HG03354 (cell line): ENCODE data around the gene SPN.
"Not testable (repeated sequence)": the region's sequence is repeated elsewhere in the genome, so short reads cannot be mapped to it uniquely, and the experiment has no call there.

Experiments used
- ATAC-seq: cut with Tn5 transposase; IDR thresholded peaks from one replicate; pipeline ENCODE4 v1.9.1; 2021; ENCODE audit warnings: mild to moderate bottlenecking; ENCODE audit not compliant: unreplicated experiment, poor library complexity, severe bottlenecking

The SPN gene

DNA sequence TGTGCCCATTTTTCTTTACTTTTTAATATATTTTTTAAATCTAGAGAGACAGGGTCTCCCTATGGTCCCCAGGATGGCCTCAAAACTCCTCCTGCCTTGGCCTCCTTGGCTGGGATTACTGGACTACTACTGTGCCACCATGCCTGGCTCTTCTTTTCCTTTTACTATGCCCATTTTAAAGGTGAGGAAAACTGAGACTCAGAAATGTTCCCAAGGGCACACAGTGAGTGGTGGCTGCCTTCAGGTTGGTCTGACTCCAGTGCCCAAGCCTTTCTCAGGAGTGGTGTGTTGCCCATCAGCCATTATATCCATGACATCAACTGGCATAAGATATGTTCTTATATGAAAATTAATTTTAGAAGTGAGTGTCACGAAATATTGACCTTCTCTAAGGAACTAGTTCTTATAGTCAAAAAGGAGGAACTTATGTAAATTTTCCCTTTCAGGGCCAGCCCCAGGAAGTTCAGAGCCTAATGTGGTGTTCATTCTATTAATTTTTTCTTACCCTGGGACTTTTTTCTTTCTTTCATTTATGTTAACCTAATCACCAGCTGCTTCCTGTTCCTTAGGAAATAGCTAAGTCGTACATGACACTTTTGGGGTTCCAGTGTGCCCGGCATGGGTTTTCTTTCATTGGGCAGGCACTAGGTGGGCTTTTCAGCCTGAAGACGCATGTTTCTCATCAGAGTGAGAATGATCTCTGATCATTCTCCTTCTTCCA is 17.9 kb upstream of the SPN start:
- ATAC-seq = peak; percentile 46

GRCh38 chr16:29645694-29646187 is 17.3 kb upstream of the SPN start:
- peak; percentile 36 for ATAC-seq

DNA sequence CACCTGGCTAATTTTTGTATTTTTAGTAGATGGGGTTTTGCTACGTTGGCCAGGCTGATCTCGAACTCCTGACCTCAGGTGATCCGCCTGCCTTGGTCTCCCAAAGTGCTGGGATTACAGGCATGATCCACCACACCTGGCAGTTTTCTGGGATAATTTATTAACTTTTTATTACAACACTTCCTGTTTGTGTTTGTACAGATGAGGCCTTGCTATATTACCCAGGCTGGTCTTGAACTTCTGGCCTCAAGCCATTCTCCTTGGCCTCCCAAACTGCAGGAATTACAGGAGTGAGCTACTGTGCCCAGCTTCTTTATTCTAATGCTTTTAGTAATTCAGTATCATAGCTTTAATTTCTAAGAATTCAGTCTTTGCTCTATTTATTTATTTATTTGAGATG is 16.1 kb upstream of the SPN start:
- ATAC-seq = no peak

DNA sequence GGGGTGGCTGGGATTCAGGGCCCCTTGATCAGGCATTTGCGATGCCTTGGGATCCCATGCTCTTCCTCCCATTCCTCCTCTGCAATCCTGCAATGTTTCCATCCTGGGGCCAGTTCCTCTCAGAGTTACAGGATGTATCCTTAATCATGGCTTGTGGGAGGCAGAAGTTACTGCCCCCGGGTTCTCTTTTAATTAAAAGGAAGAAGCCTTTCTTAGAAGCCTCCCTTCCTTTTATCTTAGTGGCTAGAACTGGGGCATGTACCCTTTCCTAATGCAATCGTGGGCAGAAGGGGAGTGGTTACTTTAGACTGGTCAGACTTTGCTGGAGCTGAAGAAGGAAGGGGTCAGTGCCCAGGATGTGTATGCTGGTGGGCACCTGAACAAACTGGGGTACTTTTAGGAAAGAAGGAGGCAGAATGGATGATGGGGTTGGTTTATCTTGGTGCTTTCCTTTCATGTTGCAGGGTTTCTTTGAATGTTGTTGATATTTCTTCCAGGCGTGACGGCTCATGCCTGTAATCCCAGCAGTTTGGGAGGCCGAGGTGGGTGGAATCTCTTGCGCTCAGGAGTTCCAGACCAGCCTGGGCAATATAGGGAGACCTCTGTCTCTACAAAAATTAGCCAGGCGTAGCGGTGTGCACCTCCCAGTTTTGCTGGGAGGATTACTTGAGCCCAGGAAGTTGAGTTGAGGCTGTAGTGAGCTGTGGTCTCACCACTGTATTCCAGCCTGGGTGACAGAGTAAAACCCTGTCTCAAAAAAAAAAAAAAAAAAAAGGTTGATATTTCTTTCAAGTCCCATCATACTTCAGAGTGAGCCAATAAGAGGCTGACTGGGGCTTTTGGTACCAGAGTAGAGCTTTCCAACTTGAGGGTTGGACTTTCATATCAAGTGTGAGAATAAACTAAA is 13.2 kb upstream of the SPN start:
- no peak for ATAC-seq

DNA sequence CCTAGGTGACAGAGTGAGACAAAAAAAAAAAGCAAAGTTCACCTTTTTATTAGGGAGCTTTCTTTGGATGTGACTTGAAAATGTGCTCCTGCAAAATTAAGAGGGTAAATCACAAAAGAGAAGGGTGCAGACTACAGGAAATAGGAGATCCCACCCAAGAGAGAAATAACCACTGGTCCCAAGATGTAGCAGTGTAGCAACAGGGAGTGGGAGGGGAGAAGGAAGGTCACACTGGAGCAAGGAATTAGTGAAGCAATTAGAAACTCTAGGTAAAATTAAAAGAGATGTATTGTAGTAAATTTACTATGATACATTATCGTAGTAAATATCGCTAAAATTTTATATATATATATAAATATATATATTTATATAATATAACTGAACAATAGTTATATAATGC is 12.3 kb upstream of the SPN start:
- ATAC-seq = no peak

DNA sequence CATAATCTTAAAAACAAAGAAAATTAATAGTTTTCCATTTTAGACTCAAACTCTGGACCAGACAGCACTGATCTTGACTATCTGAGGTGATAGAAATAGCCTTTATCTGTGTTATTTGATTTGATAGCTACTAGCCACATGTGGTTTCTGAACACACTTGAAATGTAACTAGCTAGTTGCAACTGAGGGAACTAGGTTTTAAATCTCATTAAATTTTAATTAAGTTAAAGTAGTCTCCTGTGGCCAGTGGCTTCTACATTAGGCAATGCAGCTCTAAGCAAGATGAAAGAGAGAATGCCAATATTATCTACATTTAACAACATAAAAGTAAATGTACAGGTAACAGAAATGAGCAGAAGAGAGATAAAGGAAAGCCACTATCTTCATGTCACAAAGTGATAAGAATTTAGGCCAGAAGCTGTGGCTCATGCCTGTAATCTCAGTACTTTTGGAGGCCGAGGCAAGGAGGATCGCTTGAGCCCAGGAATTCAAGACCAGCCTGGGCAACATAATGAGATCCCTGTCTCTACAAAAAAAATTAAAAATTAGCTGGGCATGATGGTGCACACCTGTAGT is 11.2 kb upstream of the SPN start:
- no peak for ATAC-seq

GRCh38 chr16:29653471-29653870 is 9.6 kb upstream of the SPN start:
- peak; percentile 54 for ATAC-seq

- not testable (repeated sequence) for ATAC-seq
Observed at GRCh38 chr16:29653890-29654289, 9.2 kb upstream of the SPN start.

GRCh38 chr16:29656688-29657523 is 6.1 kb upstream of the SPN start:
- no peak for ATAC-seq

GRCh38 chr16:29658705-29659104 is 4.3 kb upstream of the SPN start:
- no peak for ATAC-seq

DNA sequence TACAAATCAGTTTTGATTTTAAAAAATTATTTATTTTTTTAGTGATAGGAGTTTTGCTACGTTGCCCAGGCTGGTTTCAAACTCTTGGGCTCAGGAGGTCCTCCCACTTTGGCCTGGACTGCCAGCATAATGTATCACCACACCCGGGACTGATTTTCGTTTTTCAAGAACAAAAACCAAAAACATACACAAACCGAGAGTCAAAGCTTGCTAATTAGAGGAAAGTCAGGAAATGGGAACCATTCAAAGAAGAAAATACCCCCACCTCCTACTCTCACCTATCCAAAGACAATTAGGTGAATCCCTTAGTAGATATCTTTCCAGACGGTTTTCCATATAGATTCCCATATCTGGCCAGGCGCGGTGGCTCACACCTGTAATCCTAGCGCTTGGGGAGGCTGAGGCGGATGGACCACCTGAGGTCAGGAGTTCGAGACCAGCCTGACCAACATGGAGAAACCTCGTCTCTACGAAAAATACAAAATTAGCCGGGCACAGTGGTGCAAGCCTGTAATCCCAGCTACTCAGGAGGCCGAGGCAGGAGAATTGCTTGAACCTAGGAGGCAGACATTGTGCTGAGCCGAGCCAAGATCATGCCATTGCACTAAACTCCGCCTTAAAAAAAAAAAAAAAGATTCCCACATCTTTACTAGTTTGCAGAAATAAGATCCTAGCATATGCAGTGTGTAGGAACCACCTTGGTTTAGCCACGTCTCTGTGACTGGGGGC is 883 bp upstream of the SPN start:
- no peak for ATAC-seq

DNA sequence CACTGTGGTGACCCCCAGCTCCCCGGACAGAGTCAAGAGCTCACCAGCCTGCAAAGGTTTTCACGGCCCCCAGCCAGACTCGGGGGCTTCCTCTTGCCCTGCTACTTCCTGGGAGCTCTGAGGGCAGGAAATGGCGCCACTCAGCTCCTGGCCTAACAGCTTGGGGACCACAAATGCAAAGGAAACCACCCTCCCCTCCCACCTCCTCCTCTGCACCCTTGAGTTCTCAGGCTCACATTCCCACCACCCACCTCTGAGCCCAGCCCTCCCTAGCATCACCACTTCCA is 375 bp upstream of the SPN start:
- peak; percentile 27 for ATAC-seq

DNA sequence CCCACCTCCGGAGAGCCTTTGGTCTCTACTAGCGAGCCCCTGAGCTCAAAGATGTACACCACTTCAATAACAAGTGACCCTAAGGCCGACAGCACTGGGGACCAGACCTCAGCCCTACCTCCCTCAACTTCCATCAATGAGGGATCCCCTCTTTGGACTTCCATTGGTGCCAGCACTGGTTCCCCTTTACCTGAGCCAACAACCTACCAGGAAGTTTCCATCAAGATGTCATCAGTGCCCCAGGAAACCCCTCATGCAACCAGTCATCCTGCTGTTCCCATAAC is 702 bp downstream of the SPN start:
- ATAC-seq = no peak

DNA sequence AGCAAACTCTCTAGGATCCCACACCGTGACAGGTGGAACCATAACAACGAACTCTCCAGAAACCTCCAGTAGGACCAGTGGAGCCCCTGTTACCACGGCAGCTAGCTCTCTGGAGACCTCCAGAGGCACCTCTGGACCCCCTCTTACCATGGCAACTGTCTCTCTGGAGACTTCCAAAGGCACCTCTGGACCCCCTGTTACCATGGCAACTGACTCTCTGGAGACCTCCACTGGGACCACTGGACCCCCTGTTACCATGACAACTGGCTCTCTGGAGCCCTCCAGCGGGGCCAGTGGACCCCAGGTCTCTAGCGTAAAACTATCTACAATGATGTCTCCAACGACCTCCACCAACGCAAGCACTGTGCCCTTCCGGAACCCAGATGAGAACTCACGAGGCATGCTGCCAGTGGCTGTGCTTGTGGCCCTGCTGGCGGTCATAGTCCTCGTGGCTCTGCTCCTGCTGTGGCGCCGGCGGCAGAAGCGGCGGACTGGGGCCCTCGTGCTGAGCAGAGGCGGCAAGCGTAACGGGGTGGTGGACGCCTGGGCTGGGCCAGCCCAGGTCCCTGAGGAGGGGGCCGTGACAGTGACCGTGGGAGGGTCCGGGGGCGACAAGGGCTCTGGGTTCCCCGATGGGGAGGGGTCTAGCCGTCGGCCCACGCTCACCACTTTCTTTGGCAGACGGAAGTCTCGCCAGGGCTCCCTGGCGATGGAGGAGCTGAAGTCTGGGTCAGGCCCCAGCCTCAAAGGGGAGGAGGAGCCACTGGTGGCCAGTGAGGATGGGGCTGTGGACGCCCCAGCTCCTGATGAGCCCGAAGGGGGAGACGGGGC is 1.3 kb downstream of the SPN start:
- no peak for ATAC-seq

DNA sequence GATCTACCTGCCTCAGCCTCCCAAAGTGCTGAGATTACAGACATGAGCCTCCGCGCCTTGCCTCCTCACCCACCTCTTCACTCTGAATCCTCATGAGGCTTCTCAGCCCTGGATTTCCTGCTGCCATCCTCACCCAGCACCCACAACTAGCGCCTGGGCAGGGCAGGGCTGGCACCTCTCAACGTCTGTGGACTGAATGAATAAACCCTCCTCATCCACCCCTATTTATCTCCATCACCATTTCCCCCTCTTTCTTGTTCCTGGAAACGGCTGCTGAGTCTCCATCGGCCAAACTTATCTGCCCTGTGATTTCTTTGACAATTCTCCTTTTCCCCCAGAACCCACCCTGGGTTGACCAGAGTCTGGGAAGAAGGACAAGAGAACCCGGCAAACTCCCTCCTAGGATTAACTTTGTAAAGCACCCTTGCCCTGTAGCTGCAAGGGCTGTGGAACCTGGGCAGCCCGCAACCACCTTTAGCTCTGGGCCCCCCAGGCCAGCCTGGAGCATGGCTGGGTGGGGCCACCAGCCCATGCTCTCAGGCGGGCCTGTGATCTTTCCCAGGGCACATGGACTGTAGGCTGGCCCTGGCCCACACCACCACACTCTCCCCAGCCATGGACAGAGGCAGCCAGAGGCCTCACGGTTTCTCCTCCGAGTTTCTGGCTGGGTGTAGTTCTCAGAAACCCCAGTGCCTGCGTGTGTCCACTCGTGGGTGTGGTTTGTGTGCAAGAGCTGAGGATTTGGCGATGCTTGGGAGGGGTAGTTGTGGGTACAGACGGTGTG is 2.4 kb downstream of the SPN start:
- no peak for ATAC-seq

DNA sequence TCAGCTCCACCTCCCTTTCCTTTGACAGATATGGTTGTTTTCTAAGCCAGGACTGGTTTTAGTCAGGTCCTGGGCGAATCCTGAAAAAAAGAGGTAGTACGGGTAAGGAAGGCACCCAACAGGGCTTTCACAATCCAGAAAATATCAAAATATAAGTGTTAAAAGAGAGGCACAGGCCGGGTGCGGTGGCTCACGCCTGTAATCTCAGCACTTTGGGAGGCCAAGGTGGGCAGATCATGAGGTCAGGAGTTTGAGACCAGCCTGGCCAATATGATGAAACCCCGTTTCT is 4.2 kb downstream of the SPN start:
- ATAC-seq = not testable (repeated sequence)

DNA sequence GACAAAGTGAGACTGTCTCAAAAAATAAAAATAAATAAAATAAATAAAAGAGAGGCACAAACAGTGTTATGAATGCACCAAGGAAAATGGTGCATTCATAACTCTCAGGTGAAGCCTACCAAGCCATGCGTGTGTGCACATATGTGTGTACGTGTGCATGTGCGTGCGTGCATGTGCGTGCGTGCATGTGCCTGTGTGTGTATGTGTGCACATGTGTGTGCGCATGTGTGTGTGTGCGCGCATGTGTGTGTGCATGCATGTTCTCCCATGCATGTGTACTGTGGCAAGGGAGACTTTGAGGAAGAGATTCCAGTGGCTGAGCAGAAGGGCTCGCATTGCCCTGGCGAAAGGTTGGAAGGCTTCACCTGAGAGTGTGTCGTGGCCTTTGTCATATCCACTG is 4.7 kb downstream of the SPN start:
- ATAC-seq = no peak

GRCh38 chr16:29668267-29668666 is 5.2 kb downstream of the SPN start:
- no peak for ATAC-seq
